Measurements from ENCODE around the gene BCL7C. TPM values are rescaled to one million over a fixed set of nuclear protein-coding genes. Genes with fewer than 3 reads are reported as not detected.

BCL7C gene
- total RNA-seq, 2 experiments from 2014 or later = 21.8 to 23.6 TPM

GRCh38 chr16:30924913-30925631 lies 31.2 kb upstream of the BCL7C start:
- ATAC-seq = no peak
- intact Hi-C loops (cut with micrococcal nuclease) = loop anchor here (10.0 kb wide), 1 partner anchor 230 kb away; the partner anchor contains the start of gene SRCAP
- no peak for TF ChIP-seq CTCF (IDR thresholded peaks at IDR 0.05)
- Mint-ChIP-seq H3K4me3 (peak overlapping the region; percentile 78), H3K27ac (no peak overlapping the region), H3K9me3 (no peaks in the 10 kb centered on the region), H3K4me1 (ENCODE audit: low read depth) (peaks cover 20% of the 10 kb centered on the region), H3K36me3 (ENCODE audit: low read depth) (no peaks in the 10 kb centered on the region), H3K27me3 (no peaks in the 10 kb centered on the region)
- POLR2A ChIA-PET = interaction anchor here (0.8 to 1.5 kb wide), 5 partner anchors 11 to 113 kb away, joined by 3 to 5 read pairs (median 3); no protein-coding TSS in a partner anchor
- no peak for DNase-seq
- CTCF ChIA-PET = interaction anchor here (1.0 to 3.7 kb wide), 5 partner anchors 10 to 111 kb away, joined by 4 to 22 read pairs (median 4); no protein-coding TSS in a partner anchor

- ATAC-seq (no peak), DNase-seq (peak; percentile 41)
- POLR2A ChIA-PET = interaction anchor here (0.8 to 1.2 kb wide), 3 partner anchors 11 to 112 kb away, joined by 3 to 5 read pairs (median 3); no protein-coding TSS in a partner anchor
- intact Hi-C loops (cut with micrococcal nuclease) = loop anchor here (10.0 kb wide), 1 partner anchor 229 kb away; the partner anchor contains the start of gene SRCAP
- CTCF ChIA-PET = interaction anchor here (1.0 to 3.7 kb wide), 4 partner anchors 15 to 110 kb away, joined by 3 to 22 read pairs (median 6); no protein-coding TSS in a partner anchor
- no peak for TF ChIP-seq CTCF (IDR thresholded peaks at IDR 0.05)
- H3K9me3 Mint-ChIP-seq = no peaks in the 10 kb centered on the region
- no peaks in the 10 kb centered on the region for H3K27me3 Mint-ChIP-seq
- no peaks in the 10 kb centered on the region for H3K36me3 Mint-ChIP-seq (ENCODE audit: low read depth)
- peak overlapping the region; percentile 57 for H3K27ac Mint-ChIP-seq
- H3K4me3 Mint-ChIP-seq = peak overlapping the region; percentile 78
- H3K4me1 Mint-ChIP-seq (ENCODE audit: low read depth) = peaks cover 20% of the 10 kb centered on the region
Measured at GRCh38 chr16:30924076-30924912, 30.4 kb upstream of the BCL7C start.

GRCh38 chr16:30923554-30924075 lies 29.7 kb upstream of the BCL7C start, which contains the start of gene FBXL19:
Gene FBXL19 (plus strand): TSS chr16:30923572. CDS start chr16:30925755, 2,183 bp downstream.
- ChIA-PET CTCF (interaction anchor here (1.0 to 3.7 kb wide), 2 partner anchors 18 to 109 kb away, joined by 3 to 22 read pairs; no protein-coding TSS in a partner anchor), POLR2A (interaction anchor here (0.8 kb wide), 1 partner anchor 150 kb away, joined by 3 read pairs; no protein-coding TSS in a partner anchor)
- peak within 1 kb of the TSS; percentile 99 for H3K4me3 Mint-ChIP-seq
- ATAC-seq = no peak
- no peaks in the 10 kb centered on the region for H3K27me3 Mint-ChIP-seq
- H3K4me1 Mint-ChIP-seq (ENCODE audit: low read depth) = peaks cover 20% of the 10 kb centered on the region
- H3K27ac Mint-ChIP-seq = peak within 1 kb of the TSS; percentile 100
- TF ChIP-seq CTCF (IDR thresholded peaks at IDR 0.05) = no peak
- H3K9me3 Mint-ChIP-seq = no peaks in the 10 kb centered on the region
- intact Hi-C loops (cut with micrococcal nuclease) = loop anchor here (10.0 kb wide), 1 partner anchor 229 kb away; the partner anchor contains the start of gene SRCAP
- DNase-seq = peak; percentile 33
- H3K36me3 Mint-ChIP-seq (ENCODE audit: low read depth) = no peaks in the 10 kb centered on the region

- peak overlapping the region; percentile 99 for H3K4me3 Mint-ChIP-seq
- DNase-seq (peak; percentile 98), ATAC-seq (peak; percentile 74)
- H3K4me1 Mint-ChIP-seq (ENCODE audit: low read depth) = peaks cover 20% of the 10 kb centered on the region
- peak overlapping the region; percentile 100 for H3K27ac Mint-ChIP-seq
- no peaks in the 10 kb centered on the region for H3K27me3 Mint-ChIP-seq
- no peaks in the 10 kb centered on the region for H3K9me3 Mint-ChIP-seq
- TF ChIP-seq CTCF (IDR thresholded peaks at IDR 0.05) = no peak
- ChIA-PET CTCF (interaction anchor here (1.0 to 3.7 kb wide), 2 partner anchors 19 to 108 kb away, joined by 3 to 22 read pairs; no protein-coding TSS in a partner anchor), POLR2A (interaction anchor here (0.8 kb wide), 1 partner anchor 151 kb away, joined by 3 read pairs; no protein-coding TSS in a partner anchor)
- no peaks in the 10 kb centered on the region for H3K36me3 Mint-ChIP-seq (ENCODE audit: low read depth)
- intact Hi-C loops (cut with micrococcal nuclease) = loop anchor here (10.0 kb wide), 1 partner anchor 228 kb away; the partner anchor contains the start of gene SRCAP
Measured at GRCh38 chr16:30922960-30923535, 29.2 kb upstream of the BCL7C start.

Data from activated CD8-positive, alpha-beta T cell treated with anti-CD3 and anti-CD28 coated beads for 36 hours (primary cell).